SK-N-SH (cell line): ENCODE measurements around the gene SLC26A5. TPM values are rescaled to one million over a fixed set of nuclear protein-coding genes. Genes with fewer than 3 reads are reported as not detected.

Experiments used
- CTCF ChIA-PET: fragments of 300-600, 350-600 bp; formaldehyde crosslinking; extraction: SDS; loops from one replicate; lab custom pipeline; 2021; lab: Yijun Ruan, JAX
- POLR2A ChIA-PET: fragments of 350-600 bp; sonication (Branson Sonifier 250); formaldehyde crosslinking; extraction: SDS; loops from one replicate; lab custom pipeline; 2020; ENCODE audit warnings: antibody characterized with exemption, inconsistent platforms; lab: Yijun Ruan, JAX
- DNase-seq: peaks from one replicate; pipeline ENCODE4 v3.0.0; 2012
- H2AFZ ChIP-seq: fragments of 200-600 bp; sonication (generic); 2 replicates; pipeline ENCODE4 v1.8.1; 2016; ENCODE audit warnings: antibody characterized with exemption, mild to moderate bottlenecking, low read depth
- H3F3A ChIP-seq: fragments of 200-600 bp; sonication (generic); replicated peaks from 2 replicates; pipeline ENCODE3; 2016; ENCODE audit warnings: antibody characterized with exemption, mild to moderate bottlenecking; ENCODE audit not compliant: insufficient read depth
- H3K27ac ChIP-seq, 2 experiments: fragments of 200-500 bp in 1 of 2; fragments of 200-600 bp in 1 of 2; sonication (Bioruptor generic) in 1 of 2; sonication (generic), shearing (Covaris generic) in 1 of 2; 2 replicates each; pipeline versions ENCODE4 v1.5.1 to v1.6.1; 2014 to 2016; ENCODE audit warnings: low read depth in 2 of 2, inconsistent platforms in 1 of 2, low read length in 1 of 2, mild to moderate bottlenecking in 1 of 2, mixed read lengths in 1 of 2
- H3K27me3 ChIP-seq: fragments of 200-600 bp; sonication (generic), shearing (Covaris generic); 2 replicates; pipeline ENCODE4 v1.6.1; 2016; ENCODE audit warnings: mixed run types; ENCODE audit not compliant: insufficient read depth
- H3K36me3 ChIP-seq, 2 experiments: fragments of 200-500 bp in 1 of 2; fragments of 200-600 bp in 1 of 2; sonication (Bioruptor generic) in 1 of 2; sonication (generic) in 1 of 2; replicated peaks in 1 of 2; 2 replicates each; pipeline versions ENCODE3 to v1.5.1; 2014 to 2016; ENCODE audit warnings: low read length in 1 of 2, mild to moderate bottlenecking in 1 of 2; ENCODE audit not compliant: insufficient read depth in 2 of 2, control insufficient read depth in 1 of 2
- H3K4me1 ChIP-seq, 2 experiments: fragments of 200-500 bp in 1 of 2; fragments of 200-600 bp in 1 of 2; sonication (Bioruptor generic) in 1 of 2; sonication (generic), shearing (Covaris generic) in 1 of 2; 2 replicates each; pipeline versions ENCODE4 v1.5.1 to v1.6.1; 2014 to 2016; ENCODE audit warnings: low read depth in 1 of 2, low read length in 1 of 2, mixed run types in 1 of 2; ENCODE audit not compliant: insufficient read depth in 2 of 2, control insufficient read depth in 1 of 2
- H3K4me2 ChIP-seq: fragments of 200-600 bp; sonication (generic), shearing (Covaris generic); 2 replicates; pipeline ENCODE4 v1.6.1; 2017; ENCODE audit warnings: mixed run types
- H3K4me3 ChIP-seq, 2 experiments: fragments of 200-500 bp in 1 of 2; fragments of 200-600 bp in 1 of 2; sonication (Bioruptor generic) in 1 of 2; sonication (generic), shearing (Covaris generic) in 1 of 2; 2 replicates each; pipeline versions ENCODE4 v1.5.1 to v1.8.1; 2014 to 2016; ENCODE audit warnings: low read depth in 2 of 2, inconsistent platforms in 1 of 2, low read length in 1 of 2, mild to moderate bottlenecking in 1 of 2, mixed read lengths in 1 of 2, moderate library complexity in 1 of 2
- H3K79me2 ChIP-seq: fragments of 200-600 bp; sonication (generic); 2 replicates; pipeline ENCODE4 v1.8.1; 2017; ENCODE audit warnings: mild to moderate bottlenecking; ENCODE audit not compliant: insufficient read depth
- H3K9ac ChIP-seq: fragments of 200-600 bp; sonication (generic); 2 replicates; pipeline ENCODE4 v1.6.1; 2017; ENCODE audit warnings: mixed run types
- H3K9me2 ChIP-seq: fragments of 200-600 bp; sonication (generic); 2 replicates; pipeline ENCODE4 v1.6.1; 2017; ENCODE audit warnings: mixed run types
- H3K9me3 ChIP-seq: fragments of 200-600 bp; sonication (generic); 2 replicates; pipeline ENCODE4 v1.6.1; 2017; ENCODE audit warnings: mixed run types, mild to moderate bottlenecking, moderate library complexity
- H4K20me1 ChIP-seq: fragments of 200-600 bp; sonication (generic); 2 replicates; pipeline ENCODE4 v1.6.1; 2017; ENCODE audit warnings: mild to moderate bottlenecking, mixed run types; ENCODE audit not compliant: insufficient read depth
- EZH2phosphoT487 ChIP-seq: fragments of 200-600 bp; sonication (generic); IDR thresholded peaks from 2 replicates; pipeline ENCODE4 v1.6.1; 2017; ENCODE audit warnings: low read depth, mixed run types, mild to moderate bottlenecking, antibody characterized with exemption, moderate library complexity, borderline replicate concordance
- FOSL2 ChIP-seq: IDR thresholded peaks from 2 replicates; pipeline ENCODE4 v1.4.0; 2012; ENCODE audit warnings: low read depth, mild to moderate bottlenecking, moderate library complexity, borderline replicate concordance
- FOXJ3 ChIP-seq: sonication (generic); formaldehyde crosslinking; IDR thresholded peaks from 2 replicates; pipeline ENCODE4 v1.5.1; 2020; ENCODE audit warnings: mild to moderate bottlenecking, missing genetic modification reagents
- GATA2 ChIP-seq: sonication (generic); formaldehyde crosslinking; IDR thresholded peaks from 2 replicates; pipeline ENCODE4 v1.5.0; 2020; ENCODE audit warnings: mild to moderate bottlenecking, missing genetic modification reagents
- IRF3 ChIP-seq: fragments of 150-350 bp; IDR thresholded peaks from 2 replicates; pipeline ENCODE4 v1.6.1; 2016; ENCODE audit warnings: mild to moderate bottlenecking, low read depth, low read length
- JUND ChIP-seq: IDR thresholded peaks from 2 replicates; pipeline ENCODE4 v1.4.0; 2012
- MAX ChIP-seq: IDR thresholded peaks from 2 replicates; pipeline ENCODE4 v1.4.0; 2012; ENCODE audit warnings: low read depth
- MXI1 ChIP-seq: IDR thresholded peaks from 2 replicates; pipeline ENCODE4 v1.6.1; 2012; ENCODE audit warnings: mild to moderate bottlenecking, low read depth, low read length, improper control_type of control experiment
- NFIC ChIP-seq: IDR thresholded peaks from 2 replicates; pipeline ENCODE4 v1.4.0; 2012; ENCODE audit warnings: borderline replicate concordance
- RAD21 ChIP-seq: IDR thresholded peaks from 2 replicates; pipeline ENCODE4 v1.6.1; 2012; ENCODE audit warnings: mild to moderate bottlenecking, low read length
- RCOR1 ChIP-seq: fragments of 150-350 bp; IDR thresholded peaks from 2 replicates; pipeline ENCODE4 v1.6.1; 2017; ENCODE audit warnings: antibody characterized with exemption, low read length
- RFX5 ChIP-seq: IDR thresholded peaks from 2 replicates; pipeline ENCODE4 v1.6.1; 2012; ENCODE audit warnings: mild to moderate bottlenecking, improper control_type of control experiment, low read length
- RXRA ChIP-seq: IDR thresholded peaks from 2 replicates; pipeline ENCODE4 v1.4.0; 2012; ENCODE audit warnings: low read depth, mild to moderate bottlenecking, borderline replicate concordance
- SMC3 ChIP-seq: IDR thresholded peaks from 2 replicates; pipeline ENCODE4 v1.6.1; 2012; ENCODE audit warnings: low read depth, low read length, improper control_type of control experiment
- TAF1 ChIP-seq: IDR thresholded peaks from 2 replicates; pipeline ENCODE4 v1.6.1; 2012; ENCODE audit warnings: low read depth, mild to moderate bottlenecking, low read length, moderate library complexity, borderline replicate concordance
- TCF12 ChIP-seq: IDR thresholded peaks from 2 replicates; pipeline ENCODE4 v1.4.0; 2012
- TEAD4 ChIP-seq: IDR thresholded peaks from 2 replicates; pipeline ENCODE4 v1.4.0; 2012; ENCODE audit warnings: mild to moderate bottlenecking, borderline replicate concordance; ENCODE audit not compliant: insufficient read depth
- USF2 ChIP-seq: fragments of 150-350 bp; IDR thresholded peaks from 2 replicates; pipeline ENCODE4 v1.6.1; 2017; ENCODE audit warnings: antibody characterized with exemption, low read length, low read depth, borderline replicate concordance
- YY1 ChIP-seq: IDR thresholded peaks from 2 replicates; pipeline ENCODE4 v1.4.0; 2012; ENCODE audit warnings: low read depth, mild to moderate bottlenecking
- WGBS: methylation state at CpG from one replicate; pipeline ENCODE4 v1.1.6; 2017; ENCODE audit warnings: low lambda C conversion rate; 5-methylcytosine and 5-hydroxymethylcytosine counted together
- polyA plus RNA-seq, 3 experiments: library from polyadenylated mRNA; depleted of rRNA; stranded (reverse); fragments of >200 nt; gene quantifications; 2 replicates each; pipeline ENCODE4 v1.2.3, GENCODE V29; 2012
- TF ChIP-seq, protein P1 (sequence below): fragments of 200-600 bp; sonication (generic); IDR thresholded peaks from 2 replicates; pipeline ENCODE4 v1.6.1; 2017; ENCODE audit warnings: antibody characterized with exemption, mild to moderate bottlenecking, moderate library complexity
- TF ChIP-seq, protein P2 (sequence below): IDR thresholded peaks from 2 replicates; pipeline ENCODE4 v1.4.0; 2012; ENCODE audit warnings: low read depth, borderline replicate concordance

SLC26A5 gene
- polyA plus RNA-seq, 1 of the 3 experiments (the other 2 are of a cell fraction): not detected

DNA sequence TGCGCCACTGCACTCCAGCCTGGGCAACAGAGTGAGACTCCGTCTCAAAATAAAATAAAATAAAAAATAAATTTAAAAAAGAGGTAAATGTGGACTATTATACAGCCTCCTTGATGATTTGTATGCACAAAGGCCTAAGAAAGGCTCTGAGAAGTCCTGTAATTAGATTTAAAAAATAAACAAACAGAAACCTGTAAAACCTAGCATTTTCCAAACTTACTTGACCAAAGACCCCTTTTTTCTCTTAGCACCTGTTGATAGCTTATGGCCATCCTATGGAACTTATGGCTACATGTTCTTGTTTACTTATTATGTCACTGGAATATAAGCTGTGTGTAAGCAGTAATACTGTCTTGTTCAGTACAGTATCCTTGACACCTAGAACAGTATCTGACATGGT, 107.1 kb downstream of the SLC26A5 start (continued):
- no peak for TF ChIP-seq IRF3
- TF ChIP-seq, protein P1, sequence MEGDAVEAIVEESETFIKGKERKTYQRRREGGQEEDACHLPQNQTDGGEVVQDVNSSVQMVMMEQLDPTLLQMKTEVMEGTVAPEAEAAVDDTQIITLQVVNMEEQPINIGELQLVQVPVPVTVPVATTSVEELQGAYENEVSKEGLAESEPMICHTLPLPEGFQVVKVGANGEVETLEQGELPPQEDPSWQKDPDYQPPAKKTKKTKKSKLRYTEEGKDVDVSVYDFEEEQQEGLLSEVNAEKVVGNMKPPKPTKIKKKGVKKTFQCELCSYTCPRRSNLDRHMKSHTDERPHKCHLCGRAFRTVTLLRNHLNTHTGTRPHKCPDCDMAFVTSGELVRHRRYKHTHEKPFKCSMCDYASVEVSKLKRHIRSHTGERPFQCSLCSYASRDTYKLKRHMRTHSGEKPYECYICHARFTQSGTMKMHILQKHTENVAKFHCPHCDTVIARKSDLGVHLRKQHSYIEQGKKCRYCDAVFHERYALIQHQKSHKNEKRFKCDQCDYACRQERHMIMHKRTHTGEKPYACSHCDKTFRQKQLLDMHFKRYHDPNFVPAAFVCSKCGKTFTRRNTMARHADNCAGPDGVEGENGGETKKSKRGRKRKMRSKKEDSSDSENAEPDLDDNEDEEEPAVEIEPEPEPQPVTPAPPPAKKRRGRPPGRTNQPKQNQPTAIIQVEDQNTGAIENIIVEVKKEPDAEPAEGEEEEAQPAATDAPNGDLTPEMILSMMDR: no peak

DNA sequence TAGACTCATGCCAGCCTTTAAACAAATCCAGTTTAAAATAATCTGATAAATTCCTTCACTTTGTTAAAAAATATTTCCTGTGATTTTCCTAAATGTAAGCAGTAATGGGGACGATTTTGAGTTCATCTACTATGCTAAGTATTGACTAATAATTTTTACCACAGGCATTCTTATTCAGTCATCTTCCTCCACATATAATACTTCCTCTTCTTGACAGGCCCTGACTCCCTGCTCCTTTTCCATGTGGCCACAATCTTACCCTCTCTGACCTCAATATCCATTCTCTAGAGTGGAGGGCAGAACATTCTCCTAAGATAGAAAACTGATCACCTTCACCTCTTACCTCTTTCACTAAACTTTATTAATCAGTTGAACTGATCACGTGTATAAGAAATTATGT, 109.2 kb downstream of the SLC26A5 start:
- whole genome bisulfite sequencing: 86% methylated on average over 2 of the region's 2 CpGs

More for the DNA sequence above, 109.2 kb downstream of the SLC26A5 start:
- ChIA-PET CTCF (no interaction called here), POLR2A (no interaction called here)
- no peak overlapping the region for H3K4me3 ChIP-seq
- H3F3A ChIP-seq: no peaks in the 10 kb centered on the region
- TF ChIP-seq IRF3: no peak
- no peak for TF ChIP-seq TCF12
- no peak for TF ChIP-seq TAF1
- TF ChIP-seq GATA2: no peak
- TF ChIP-seq RAD21: no peak
- no peak for TF ChIP-seq FOSL2
- TF ChIP-seq MXI1: no peak
- no peak for TF ChIP-seq SMC3
- no peak for TF ChIP-seq RXRA
- TF ChIP-seq JUND: no peak
- TF ChIP-seq RCOR1: no peak
- no peak for TF ChIP-seq YY1
- no peak for TF ChIP-seq USF2
- TF ChIP-seq FOXJ3: no peak
- no peak for TF ChIP-seq RFX5
- TF ChIP-seq TEAD4: no peak
- no peak for TF ChIP-seq MAX
- no peak for TF ChIP-seq NFIC
- TF ChIP-seq, protein P2, sequence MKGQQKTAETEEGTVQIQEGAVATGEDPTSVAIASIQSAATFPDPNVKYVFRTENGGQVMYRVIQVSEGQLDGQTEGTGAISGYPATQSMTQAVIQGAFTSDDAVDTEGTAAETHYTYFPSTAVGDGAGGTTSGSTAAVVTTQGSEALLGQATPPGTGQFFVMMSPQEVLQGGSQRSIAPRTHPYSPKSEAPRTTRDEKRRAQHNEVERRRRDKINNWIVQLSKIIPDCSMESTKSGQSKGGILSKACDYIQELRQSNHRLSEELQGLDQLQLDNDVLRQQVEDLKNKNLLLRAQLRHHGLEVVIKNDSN: no peak
- TF ChIP-seq EZH2phosphoT487: no peak
- no peaks in the 10 kb centered on the region for H3K4me1 ChIP-seq
- peaks cover 94% of the 10 kb centered on the region for H3K79me2 ChIP-seq
- H3K4me2 ChIP-seq: no peak overlapping the region
- no peak overlapping the region for H3K27ac ChIP-seq
- no peak overlapping the region for H3K9ac ChIP-seq
- no peaks in the 10 kb centered on the region for H3K9me3 ChIP-seq
- H3K9me2 ChIP-seq: no peaks in the 10 kb centered on the region
- no peak for DNase-seq
- H4K20me1 ChIP-seq: 0 out of 2 replicates have a peak, but pooled peaks cover 3% of the 10 kb centered on the region
- no peak overlapping the region for H2AFZ ChIP-seq
- H3K36me3 ChIP-seq: peaks cover 44 to 56% of the 10 kb centered on the region in 2 experiments
- no peaks in the 10 kb centered on the region for H3K27me3 ChIP-seq
